HG03097 (cell line): Measurements from ENCODE around the gene MAP3K21.

ENCODE experiments used
- ATAC-seq: cut with Tn5 transposase; IDR thresholded peaks from one replicate; pipeline ENCODE4 v1.9.1; 2021; ENCODE audit not compliant: unreplicated experiment, low FRiP score

The MAP3K21 gene

DNA sequence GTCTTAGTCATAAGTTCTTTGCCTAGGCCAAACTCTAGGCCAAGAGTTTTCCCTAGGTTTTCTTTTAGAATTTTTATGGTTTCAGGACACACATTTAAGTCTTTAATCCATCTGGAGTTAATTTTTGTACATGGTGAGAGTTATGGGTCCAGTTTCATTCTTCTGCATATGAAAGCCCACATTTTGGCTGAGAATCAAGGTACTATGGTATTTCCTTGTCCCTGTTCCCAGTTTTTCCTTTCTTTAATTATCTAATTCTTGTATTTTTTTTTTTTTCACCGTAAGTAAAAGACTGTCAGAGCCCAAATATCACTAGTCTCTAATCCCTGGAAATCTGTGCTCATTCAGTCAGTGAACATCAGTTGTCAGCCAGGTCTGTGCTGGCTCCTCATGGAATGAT, 105.4 kb downstream of the MAP3K21 start:
- no peak for ATAC-seq

DNA sequence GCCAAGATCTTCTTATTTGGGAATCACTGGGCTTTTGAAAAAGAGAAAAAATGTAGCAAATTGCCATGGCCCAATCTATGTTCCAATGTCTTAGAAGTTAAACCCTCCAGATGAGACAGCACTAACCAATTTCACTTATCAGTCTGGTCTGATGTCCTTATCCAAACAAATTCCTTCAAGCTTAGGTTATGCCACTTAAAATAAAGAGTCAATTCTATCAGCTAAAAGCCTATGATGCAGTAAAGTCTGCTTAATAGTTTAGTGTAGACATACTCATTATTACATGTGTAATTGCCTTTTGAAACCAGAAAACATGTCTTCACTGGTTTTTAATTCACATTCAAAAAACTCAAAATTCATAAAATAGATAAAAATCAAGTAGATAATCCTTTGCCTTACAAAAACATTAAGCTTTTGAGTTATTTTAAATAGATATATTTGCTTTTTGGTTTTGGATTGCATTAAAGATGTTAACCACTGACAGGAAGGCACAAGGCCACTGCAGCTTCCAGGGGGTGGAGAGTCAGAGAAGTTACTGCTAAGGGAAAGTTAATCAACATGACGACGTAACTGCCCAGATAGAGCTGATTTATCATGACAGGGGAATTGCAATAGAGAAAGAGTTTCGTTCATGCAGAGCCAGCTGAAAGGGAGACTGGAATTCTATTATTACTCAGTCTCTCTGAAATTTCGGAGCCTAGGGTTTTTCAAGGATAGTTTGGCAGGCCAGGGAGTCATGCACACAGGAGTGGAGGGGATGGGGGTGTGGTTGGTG, 106.1 kb downstream of the MAP3K21 start:
- ATAC-seq = no peak
